NT2/D1 (cell line): ENCODE data around the gene IQSEC3.

Source experiments
- SUZ12 ChIP-seq: IDR thresholded peaks from 2 replicates; pipeline ENCODE4 v1.6.1; 2011; ENCODE audit not compliant: insufficient read length, insufficient read depth; ENCODE audit errors: extremely low read depth
- YY1 ChIP-seq: IDR thresholded peaks from 2 replicates; pipeline ENCODE4 v1.6.1; 2011; ENCODE audit not compliant: insufficient read length, insufficient read depth

GRCh38 chr12:98924-99352 is 32.4 kb downstream of the IQSEC3 start:
- TF ChIP-seq YY1 (no peak), SUZ12 (no peak)
